ENCODE measurements around the gene OTUD5. TPM values are rescaled to one million over a fixed set of nuclear protein-coding genes. Genes with fewer than 3 reads are reported as not detected.

The OTUD5 gene
- total RNA-seq, 1 donor from 2014 or later, result 38.6 TPM

- H3K4me3 Mint-ChIP-seq, result no peak overlapping the region
- peaks cover 3% of the 10 kb centered on the region for H3K36me3 Mint-ChIP-seq (ENCODE audit: low read depth)
- DNase-seq (ENCODE audit: low read depth, low spot score), result no peak
- no peaks in the 10 kb centered on the region for H3K9me3 Mint-ChIP-seq
- no peak for TF ChIP-seq CTCF (conservative IDR thresholded peaks at IDR 0.05)
- no peak overlapping the region for H3K27ac Mint-ChIP-seq (ENCODE audit: unreplicated experiment)
- no peaks in the 10 kb centered on the region for H3K4me1 Mint-ChIP-seq
- H3K27me3 Mint-ChIP-seq (ENCODE audit: low read depth), result peaks cover 4% of the 10 kb centered on the region
Measured at GRCh38 chrX:48966796-48967579, 9.6 kb upstream of the OTUD5 start.

- Mint-ChIP-seq H3K27ac (ENCODE audit: unreplicated experiment) (no peak overlapping the region), H3K27me3 (ENCODE audit: low read depth) (peaks cover 4% of the 10 kb centered on the region), H3K4me1 (no peaks in the 10 kb centered on the region), H3K9me3 (no peaks in the 10 kb centered on the region), H3K36me3 (ENCODE audit: low read depth) (peaks cover 3% of the 10 kb centered on the region), H3K4me3 (no peak overlapping the region)
- no peak for DNase-seq (ENCODE audit: low read depth, low spot score)
- no peak for TF ChIP-seq CTCF (conservative IDR thresholded peaks at IDR 0.05)
Measured at GRCh38 chrX:48965959-48966358, 8.6 kb upstream of the OTUD5 start.

- peaks cover 6% of the 10 kb centered on the region for H3K4me1 Mint-ChIP-seq
- H3K27me3 Mint-ChIP-seq (ENCODE audit: low read depth), result no peaks in the 10 kb centered on the region
- no peak overlapping the region for H3K27ac Mint-ChIP-seq (ENCODE audit: unreplicated experiment)
- no peak for TF ChIP-seq CTCF (conservative IDR thresholded peaks at IDR 0.05)
- no peaks in the 10 kb centered on the region for H3K9me3 Mint-ChIP-seq
- no peak for DNase-seq (ENCODE audit: low read depth, low spot score)
- H3K36me3 Mint-ChIP-seq (ENCODE audit: low read depth), result peaks cover 3% of the 10 kb centered on the region
- no peak overlapping the region for H3K4me3 Mint-ChIP-seq
Measured at GRCh38 chrX:48961585-48962091, 4.2 kb upstream of the OTUD5 start.

- Mint-ChIP-seq H3K4me1 (peaks cover 13% of the 10 kb centered on the region), H3K36me3 (ENCODE audit: low read depth) (peaks cover 3% of the 10 kb centered on the region), H3K4me3 (peak overlapping the region; percentile 48), H3K27ac (ENCODE audit: unreplicated experiment) (no peak overlapping the region), H3K9me3 (no peaks in the 10 kb centered on the region), H3K27me3 (ENCODE audit: low read depth) (no peaks in the 10 kb centered on the region)
- no peak for DNase-seq (ENCODE audit: low read depth, low spot score)
- no peak for TF ChIP-seq CTCF (conservative IDR thresholded peaks at IDR 0.05)
Measured at GRCh38 chrX:48960291-48960690, 2.9 kb upstream of the OTUD5 start.

- peaks cover under 1% of the 10 kb centered on the region for H3K36me3 Mint-ChIP-seq (ENCODE audit: low read depth)
- no peak for DNase-seq (ENCODE audit: low read depth, low spot score)
- TF ChIP-seq CTCF (conservative IDR thresholded peaks at IDR 0.05), result no peak
- H3K4me3 Mint-ChIP-seq, result peak overlapping the region; percentile 97
- peak overlapping the region; percentile 88 for H3K27ac Mint-ChIP-seq (ENCODE audit: unreplicated experiment)
- H3K27me3 Mint-ChIP-seq (ENCODE audit: low read depth), result no peaks in the 10 kb centered on the region
- H3K4me1 Mint-ChIP-seq, result peaks cover 13% of the 10 kb centered on the region
- no peaks in the 10 kb centered on the region for H3K9me3 Mint-ChIP-seq
Measured at GRCh38 chrX:48958635-48959094, 1.3 kb upstream of the OTUD5 start.
